HG03565 (cell line): ENCODE results near the gene LRRC75B.
"Not testable (repeated sequence)": the region's sequence is repeated elsewhere in the genome, so short reads cannot be mapped to it uniquely, and the experiment has no call there.

Source experiments
- ATAC-seq: cut with Tn5 transposase; IDR thresholded peaks from one replicate; pipeline ENCODE4 v1.9.1; 2021; ENCODE audit warnings: mild to moderate bottlenecking, moderate library complexity; ENCODE audit not compliant: unreplicated experiment

Gene LRRC75B

GRCh38 chr22:24555165-24556039, 37.5 kb downstream of the LRRC75B start, which contains the start of gene SNRPD3:
Gene SNRPD3, plus strand, starts transcription at chr22:24555999. Its CDS starts 1,676 bp downstream, at chr22:24557675.
- peak; percentile 63 for ATAC-seq

- no peak for ATAC-seq
These were observed 38.3 kb downstream of the LRRC75B start, which contains the start of gene GUCD1 for GRCh38 chr22:24554313-24555164. Gene GUCD1, minus strand, starts transcription at chr22:24555138. Its CDS starts 147 bp downstream, at chr22:24554991.

- no peak for ATAC-seq
These were observed 39.1 kb downstream of the LRRC75B start for GRCh38 chr22:24553597-24554312.

DNA sequence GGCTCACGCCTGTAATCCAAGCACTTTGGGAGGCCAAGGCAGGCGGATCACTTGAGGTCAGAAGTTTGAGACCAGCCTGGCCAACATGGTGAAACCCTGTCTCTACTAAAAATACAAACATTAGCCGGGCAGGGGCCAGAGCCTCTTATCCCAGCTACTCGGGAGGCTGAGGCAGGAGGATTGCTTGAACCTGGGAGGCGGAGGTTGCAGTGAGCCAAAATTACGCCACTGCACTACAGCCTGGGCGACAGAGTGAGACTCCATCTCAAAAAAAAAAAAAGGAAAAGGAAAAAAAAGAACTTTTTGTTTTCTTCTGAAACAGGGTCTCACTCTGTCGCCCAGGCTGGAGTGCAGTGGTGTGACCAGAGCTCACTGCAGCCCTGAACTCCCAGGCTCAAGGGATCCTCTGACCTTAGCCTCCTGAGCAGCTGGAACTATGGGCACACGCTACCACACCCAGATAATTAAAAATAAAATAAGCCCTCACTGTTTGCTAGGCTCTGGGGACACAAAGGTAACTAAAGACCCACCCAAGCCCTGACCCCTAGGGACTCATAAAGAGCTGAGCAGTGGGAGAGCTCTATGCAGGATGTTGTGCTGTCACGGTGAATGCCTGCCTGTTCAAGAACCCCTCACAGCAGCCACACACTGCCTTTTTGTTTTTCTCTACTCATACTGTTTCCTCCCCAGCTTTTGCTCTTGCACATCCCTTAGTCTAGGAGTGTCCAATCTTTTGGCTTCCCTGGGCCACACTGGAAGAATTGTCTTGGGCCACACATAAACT, 40.2 kb downstream of the LRRC75B start:
- ATAC-seq, result not testable (repeated sequence)

DNA sequence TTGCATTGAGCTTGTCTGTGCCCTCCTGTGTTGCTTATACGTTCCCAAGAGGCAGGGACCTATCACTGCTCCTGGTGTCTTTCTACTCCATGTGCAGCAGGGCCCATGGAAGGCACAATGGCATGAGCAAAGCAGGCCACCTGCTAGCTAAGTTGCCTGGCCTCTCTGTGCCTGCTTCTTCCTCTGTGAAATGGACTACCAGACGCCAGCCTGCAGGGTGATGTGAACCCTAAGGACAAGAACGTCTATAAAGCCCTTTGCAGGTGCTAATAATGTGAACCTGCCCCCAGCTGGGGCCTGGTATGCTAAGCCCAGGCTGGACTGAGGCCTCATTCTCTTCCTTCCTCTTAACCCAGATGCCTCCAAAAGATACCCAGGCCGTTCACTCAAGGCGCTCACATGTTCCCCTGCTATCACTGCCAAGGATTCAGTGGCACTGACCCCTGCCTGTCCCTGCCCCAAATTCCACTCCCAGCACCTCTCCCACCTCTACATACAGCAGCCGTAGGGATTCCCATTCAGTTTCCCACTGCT, 41.9 kb downstream of the LRRC75B start:
- no peak for ATAC-seq

- ATAC-seq, result no peak
These were observed 42.6 kb downstream of the LRRC75B start for GRCh38 chr22:24550028-24550901.

- no peak for ATAC-seq
These were observed 44.1 kb downstream of the LRRC75B start for GRCh38 chr22:24548812-24549211.

- no peak for ATAC-seq
These were observed 49.1 kb downstream of the LRRC75B start for GRCh38 chr22:24543679-24544243.

- ATAC-seq, result no peak
These were observed 49.7 kb downstream of the LRRC75B start for GRCh38 chr22:24543185-24543601.

DNA sequence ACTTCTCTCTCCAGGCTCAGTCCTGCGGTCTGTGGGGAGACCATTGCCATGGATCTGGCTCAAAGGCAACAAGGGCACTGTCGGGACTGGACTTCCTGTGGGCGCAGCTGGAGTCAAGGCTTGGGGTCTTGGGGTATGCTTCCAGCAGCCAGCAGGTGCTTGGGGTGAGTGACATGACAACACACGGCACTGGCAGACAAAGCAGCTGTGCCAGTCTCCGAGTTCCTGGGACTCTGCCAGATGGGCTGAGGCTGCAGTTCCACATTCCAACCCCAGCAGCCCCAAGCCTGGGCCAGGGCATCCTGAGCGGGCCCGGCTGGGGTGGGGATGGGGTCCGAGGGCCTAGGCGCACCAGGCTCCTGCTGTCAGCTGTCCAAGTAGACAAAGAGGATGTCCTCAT, 50.2 kb downstream of the LRRC75B start:
- ATAC-seq, result no peak

GRCh38 chr22:24541681-24542515, 51.0 kb downstream of the LRRC75B start:
- ATAC-seq, result no peak

DNA sequence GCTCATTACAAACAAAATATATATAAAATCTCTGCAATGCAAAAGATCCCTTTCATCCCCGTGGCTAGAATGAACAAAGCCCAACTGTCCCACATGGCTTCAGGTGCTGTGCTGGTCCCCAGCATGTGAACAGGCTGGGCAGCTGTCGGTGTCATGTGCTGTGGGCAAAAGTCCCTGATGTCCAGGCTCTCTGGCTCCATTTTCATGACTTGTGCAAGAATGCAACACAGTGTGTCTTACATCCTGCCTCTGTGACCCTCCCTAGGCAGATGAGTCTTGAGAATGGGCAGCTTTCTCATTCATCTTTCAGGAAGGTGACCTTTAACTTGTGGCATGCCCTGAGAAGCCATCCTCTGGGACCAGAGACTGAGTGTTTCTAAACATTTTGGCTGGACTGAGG, 52.4 kb downstream of the LRRC75B start:
- no peak for ATAC-seq

DNA sequence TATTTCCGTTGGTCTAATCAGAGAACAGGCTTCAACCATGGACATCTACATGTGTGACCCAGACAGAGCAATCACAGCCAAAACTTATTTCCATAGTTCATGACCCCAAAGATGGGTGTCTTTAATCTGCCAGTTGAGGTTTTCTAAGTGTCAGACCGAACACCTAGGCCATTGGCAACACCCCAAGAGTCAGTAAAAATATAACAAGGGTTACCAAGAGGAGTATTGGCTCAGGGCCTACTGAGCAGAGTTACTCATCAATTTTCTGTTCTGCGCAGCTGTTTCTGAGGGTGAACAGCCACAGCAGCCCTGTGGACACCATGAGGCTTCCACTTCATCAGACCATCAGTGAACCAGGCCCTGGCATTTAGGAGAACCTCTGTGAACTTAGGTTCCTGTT, 56.8 kb downstream of the LRRC75B start:
- no peak for ATAC-seq
